Measurements from ENCODE around the gene ESR2. TPM values are rescaled to one million over a fixed set of nuclear protein-coding genes. Genes with fewer than 3 reads are reported as not detected.

The ESR2 gene
- total and polyA plus RNA-seq, 2 of the 8 experiments (the other 6 are each of a cell fraction or from before 2014, with no cell fraction given), result 0.19 to 0.23 TPM

GRCh38 chr14:64098120-64098519, 196.1 kb downstream of the ESR2 start (continued):
- no peak for TF ChIP-seq BCL11A (IDR thresholded peaks at IDR 0.05; ENCODE audit: low read depth in 2 of 2, low read length in 2 of 2)
- no peak for TF ChIP-seq RXRA (IDR thresholded peaks at IDR 0.05; ENCODE audit: insufficient read depth, low read depth, low read length)
